HG02870 (cell line): Measurements from ENCODE around the gene OR7C2.
"Not testable (repeated sequence)": the region's sequence is repeated elsewhere in the genome, so short reads cannot be mapped to it uniquely, and the experiment has no call there.

Source experiments
- ATAC-seq: cut with Tn5 transposase; IDR thresholded peaks from one replicate; pipeline ENCODE4 v1.9.1; 2021; ENCODE audit warnings: mild to moderate bottlenecking, moderate library complexity; ENCODE audit not compliant: unreplicated experiment

Gene OR7C2

GRCh38 chr19:14941189-14941588 lies at the start of gene OR7C2:
TSS of gene OR7C2 (plus strand) at chr19:14941489. CDS start at chr19:14941489, 0 bp downstream.
- ATAC-seq: no peak

DNA sequence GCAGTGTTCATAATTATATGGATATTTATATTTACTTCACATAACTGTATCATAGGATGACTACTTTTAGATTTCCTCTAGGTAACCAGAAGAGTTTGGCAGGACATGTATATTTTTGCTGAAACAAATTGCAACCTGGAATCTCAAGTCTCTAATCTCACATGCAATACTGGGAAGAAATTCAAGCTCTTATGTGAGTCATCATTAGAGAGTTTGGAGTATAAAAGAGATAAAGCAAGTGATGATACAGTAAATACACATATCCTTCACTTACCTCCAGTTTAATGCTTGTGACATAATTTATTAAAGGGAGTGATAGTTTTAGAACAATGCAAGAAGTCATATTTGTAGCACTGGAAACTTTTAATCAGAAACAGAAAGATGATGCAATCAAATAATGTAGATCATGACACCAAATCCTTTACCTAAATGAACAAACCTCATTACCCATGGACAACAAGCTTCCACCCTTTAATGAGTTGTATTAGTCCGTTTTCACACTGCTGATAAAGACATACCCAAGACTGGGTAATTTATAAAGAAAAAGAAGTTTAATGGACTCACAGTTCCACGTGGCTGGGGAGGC lies 39.5 kb upstream of the OR7C2 start:
- ATAC-seq: no peak

DNA sequence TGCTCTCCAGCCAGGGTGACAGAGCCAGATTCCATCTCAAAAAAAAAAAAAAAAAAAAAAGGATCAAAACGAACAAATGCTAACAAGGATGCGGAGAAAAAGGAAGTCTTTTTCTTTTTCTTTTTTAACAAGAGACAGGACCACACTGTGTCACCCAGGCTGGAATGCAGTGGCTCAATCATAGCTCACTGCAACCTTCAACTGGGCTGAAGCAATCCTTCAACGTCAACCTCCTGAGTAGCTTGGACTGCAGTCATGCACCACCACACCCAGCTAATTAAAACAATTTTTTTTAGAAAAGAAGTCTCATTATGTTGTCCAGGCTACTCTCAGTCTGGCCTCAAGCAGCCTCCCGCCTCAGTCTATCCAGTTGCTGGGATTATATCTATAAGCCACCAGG lies 34.6 kb upstream of the OR7C2 start:
- ATAC-seq: no peak

- ATAC-seq: no peak
Observed at GRCh38 chr19:14915116-14915515, 26.2 kb upstream of the OR7C2 start.

GRCh38 chr19:14916848-14917247 lies 24.4 kb upstream of the OR7C2 start:
- ATAC-seq: no peak

DNA sequence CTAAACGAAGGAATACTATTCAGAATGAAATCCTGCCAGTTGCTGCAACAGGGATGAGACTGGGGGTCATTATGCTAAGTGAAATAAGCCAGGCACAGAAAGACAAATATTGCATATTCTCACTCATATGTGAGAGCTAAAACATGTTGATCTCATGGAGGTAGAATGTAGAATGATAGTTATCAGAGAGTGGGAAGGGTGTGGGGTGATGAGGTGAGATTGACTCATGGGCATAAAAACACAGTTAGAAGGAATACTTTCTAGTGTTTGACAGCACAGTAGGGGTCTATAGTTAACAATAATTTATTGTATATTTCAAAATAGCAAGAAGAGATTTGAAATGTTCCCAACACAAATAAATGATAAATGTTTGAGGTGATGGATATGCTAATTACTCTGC lies 7.8 kb upstream of the OR7C2 start:
- ATAC-seq: no peak

DNA sequence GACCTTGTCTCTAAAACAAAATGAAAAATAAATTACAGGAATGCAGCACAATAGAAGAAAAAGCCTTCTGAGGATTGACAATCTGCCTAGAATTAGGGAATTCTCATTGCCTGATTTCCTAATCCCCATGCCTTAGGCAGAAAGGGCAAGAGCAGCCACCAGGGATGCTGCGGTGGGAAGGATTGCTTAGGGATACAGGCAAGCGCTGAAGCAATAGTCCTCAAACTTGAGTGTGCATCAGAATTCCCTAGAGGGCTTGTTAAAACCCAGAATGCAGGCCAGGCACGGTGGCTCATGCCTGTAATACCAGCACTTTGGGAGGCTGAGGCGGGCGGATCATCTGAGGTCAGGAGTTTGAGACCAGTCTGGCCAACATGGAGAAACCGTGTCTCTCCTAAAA lies 1.0 kb upstream of the OR7C2 start:
- ATAC-seq: no peak

DNA sequence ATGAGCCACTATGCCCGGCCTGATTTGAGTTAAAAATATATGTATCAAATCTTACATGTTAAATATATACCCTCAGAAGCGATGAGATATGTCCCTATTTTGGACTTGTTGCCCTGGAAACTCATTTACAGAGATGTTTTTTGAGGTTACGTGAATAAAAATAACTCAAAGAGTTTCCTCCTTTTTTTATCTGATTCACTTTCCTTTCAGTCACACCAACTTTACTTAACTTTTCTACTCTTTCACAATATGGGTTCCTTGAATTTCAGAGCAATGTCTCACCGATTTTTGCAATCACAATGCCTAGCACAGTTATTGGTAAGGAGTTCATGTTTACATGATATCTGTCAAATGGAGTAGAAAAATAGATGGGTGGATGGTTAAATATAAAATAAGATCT lies 2.3 kb downstream of the OR7C2 start:
- ATAC-seq: no peak

DNA sequence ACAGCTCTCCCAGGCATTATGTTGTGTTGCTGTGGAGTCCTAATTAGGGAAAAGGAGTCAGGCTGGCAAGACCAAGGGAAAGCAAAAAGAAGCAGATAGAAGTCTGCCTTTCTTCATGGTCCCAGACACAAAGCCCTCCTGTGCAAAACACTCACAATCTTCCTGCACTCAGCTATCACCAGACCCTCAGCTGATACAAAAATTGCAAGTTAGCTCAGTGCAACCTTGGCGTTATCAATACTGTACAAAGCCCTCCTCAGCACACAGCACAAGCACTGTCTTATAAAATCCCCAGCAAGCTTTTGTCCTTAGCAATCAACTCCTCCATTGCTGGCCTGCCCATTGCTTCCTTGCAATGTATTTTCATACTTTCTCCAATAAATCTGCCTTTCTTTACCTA lies 3.2 kb downstream of the OR7C2 start:
- no peak for ATAC-seq

DNA sequence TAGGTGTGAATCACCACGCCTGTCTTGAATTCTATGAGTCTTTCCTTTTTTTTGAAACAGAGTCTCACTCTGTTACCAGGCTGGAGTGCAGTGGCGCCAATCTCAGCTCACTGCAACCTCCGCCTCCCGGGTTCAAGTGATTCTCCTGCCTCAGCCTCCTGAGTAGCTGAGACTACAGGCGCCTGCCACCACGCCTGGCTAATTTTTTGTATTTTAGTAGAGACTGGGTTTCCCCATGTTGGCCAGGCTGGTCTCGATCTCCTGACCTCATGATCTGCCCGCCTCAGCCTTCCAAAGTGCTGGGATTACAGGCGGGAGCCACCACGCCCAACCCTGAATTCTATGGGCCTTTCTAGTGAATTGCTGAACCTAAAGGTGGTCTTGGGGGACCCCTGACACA lies 8.1 kb downstream of the OR7C2 start:
- not testable (repeated sequence) for ATAC-seq

DNA sequence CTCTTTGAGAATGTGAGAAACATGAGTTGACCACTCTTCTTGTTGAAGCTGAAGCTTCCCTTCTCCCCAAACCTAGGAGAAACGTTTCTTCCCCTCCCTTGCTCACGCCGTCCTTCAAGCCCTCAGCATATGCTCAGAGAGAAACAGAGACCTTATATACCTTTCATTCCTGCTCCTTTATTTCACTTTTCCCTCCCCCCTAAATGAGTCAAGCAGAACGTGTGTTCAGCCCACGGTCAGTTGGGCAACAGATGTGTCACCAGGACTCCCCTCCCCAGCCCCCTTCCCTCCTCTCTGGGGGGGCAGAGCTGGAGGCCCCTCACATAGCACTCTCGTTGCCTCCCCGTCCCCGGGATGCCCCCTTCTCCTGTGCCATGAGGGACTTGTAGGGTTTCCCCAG lies 8.6 kb downstream of the OR7C2 start:
- no peak for ATAC-seq

GRCh38 chr19:14950421-14950820 lies 9.1 kb downstream of the OR7C2 start:
- no peak for ATAC-seq

DNA sequence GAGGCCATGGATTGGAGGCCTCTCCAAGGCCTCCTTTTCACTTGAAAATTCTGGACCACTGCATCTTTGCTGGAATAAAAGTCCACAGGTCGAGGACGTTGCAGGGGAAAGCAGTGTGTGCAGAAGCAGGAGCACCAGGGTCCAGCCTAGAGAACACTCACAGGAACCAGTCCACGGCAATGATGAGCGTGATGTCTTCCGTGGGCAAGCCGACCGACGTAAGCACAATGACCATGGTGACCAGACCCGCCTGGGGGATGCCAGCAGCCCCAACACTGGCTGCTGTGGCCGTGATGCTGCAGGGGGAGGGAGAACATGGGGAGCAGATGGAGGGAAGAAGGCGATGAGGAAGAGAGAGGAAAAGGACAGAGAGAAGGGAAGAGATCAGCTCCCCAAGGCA lies 11.5 kb downstream of the OR7C2 start:
- no peak for ATAC-seq

GRCh38 chr19:14954071-14954655 lies 12.9 kb downstream of the OR7C2 start:
- no peak for ATAC-seq

DNA sequence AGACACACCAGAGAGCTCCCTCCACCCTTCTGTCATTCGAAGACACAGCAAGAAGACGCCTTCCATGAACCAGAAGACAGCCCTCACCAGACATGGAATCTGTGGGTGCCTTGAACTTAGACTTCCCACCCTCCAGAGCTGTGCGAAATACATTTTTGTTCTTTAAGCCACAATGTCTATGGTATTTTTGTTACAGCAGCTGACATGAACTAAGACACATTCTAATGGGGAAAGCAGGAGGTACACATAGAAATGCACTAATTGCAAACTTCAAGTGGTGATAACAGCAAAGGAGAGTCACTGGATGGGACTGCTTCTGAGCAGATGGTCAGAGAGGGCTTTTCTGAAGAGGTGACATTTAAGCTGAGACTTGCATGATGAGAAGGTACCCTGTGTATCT lies 16.2 kb downstream of the OR7C2 start:
- ATAC-seq: no peak

DNA sequence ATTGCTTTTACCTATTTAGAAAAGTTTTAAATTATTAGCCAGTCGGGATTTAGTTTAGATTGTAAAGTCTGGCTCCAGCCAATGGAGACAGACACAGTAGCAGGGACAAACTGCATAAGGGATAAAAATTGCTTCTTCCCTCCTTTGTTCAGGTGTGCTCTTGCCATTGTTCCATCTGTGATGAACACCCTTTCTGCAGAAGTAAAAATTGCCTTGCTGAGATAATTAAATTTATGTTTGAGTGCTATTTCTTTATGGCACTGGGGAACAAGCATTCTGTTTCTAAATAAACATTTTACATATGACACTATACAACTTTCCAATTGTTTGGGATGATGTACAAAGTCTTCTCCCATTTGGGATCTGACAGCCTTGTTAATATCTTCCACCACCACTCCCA lies 18.0 kb downstream of the OR7C2 start:
- ATAC-seq: no peak

GRCh38 chr19:14961956-14962685 lies 20.8 kb downstream of the OR7C2 start:
- ATAC-seq: no peak

- ATAC-seq: no peak
Observed at GRCh38 chr19:14968247-14968646, 27.0 kb downstream of the OR7C2 start.

DNA sequence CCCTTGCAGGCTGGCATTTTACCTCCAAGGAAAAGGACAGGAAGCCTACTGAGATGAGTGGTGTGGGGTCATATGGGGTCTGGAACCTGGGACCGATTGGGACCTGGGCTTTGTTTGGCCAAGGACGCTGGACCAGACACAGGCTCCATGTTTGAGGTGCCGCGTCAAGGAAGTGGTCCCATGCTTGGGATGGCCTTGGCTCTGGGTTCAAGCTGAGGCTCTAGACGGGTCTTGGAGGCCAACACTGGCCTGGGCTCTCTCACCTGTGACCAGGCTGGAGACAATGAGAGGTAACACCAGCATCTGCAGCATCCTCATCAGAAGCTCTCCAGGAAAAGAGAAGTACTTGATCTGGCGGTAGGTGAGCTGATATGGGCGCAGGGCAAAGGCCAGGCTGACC lies 30.2 kb downstream of the OR7C2 start:
- ATAC-seq: no peak

DNA sequence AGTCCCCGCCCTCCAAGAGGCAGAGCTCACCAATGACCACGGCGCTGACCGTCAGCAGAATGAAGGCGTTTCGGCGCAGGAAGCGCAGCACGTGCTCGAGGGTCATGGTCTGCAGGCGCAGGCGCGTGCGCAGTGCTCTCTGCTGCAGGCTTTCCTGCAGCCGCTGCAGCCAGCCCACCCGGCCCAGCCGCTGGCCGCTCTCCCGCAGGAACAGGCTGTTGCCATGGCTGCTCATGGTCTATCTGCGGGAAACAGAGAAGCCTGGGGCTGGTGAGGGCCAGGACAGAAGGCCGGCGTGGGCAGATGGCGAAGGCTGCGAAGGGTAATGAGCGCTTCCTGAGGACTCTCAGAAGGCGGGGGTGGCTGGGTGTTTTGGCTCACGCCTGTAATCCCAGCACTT lies 31.4 kb downstream of the OR7C2 start:
- ATAC-seq: no peak

- no peak for ATAC-seq
Observed at GRCh38 chr19:14974488-14974887, 33.2 kb downstream of the OR7C2 start.

DNA sequence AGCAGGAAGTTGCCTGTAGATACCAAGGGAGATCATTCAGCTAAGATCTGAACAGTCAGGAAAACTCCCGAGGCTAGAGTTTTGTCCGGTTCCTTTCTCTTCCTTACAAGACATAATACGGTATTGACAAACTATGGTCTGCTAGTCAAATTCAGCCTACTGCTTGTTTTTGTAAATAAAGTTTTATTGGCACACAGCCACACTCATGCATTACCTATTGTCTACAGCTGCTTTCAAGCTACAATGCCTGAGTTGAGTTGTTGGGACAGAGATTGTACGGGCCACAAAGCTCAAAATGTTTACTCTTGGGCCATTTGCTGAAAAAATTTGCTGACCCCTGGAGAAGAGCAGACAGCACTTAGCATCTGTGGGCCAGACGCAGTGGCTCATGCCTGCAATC lies 35.8 kb downstream of the OR7C2 start:
- ATAC-seq: no peak
